Ecto neural progenitor cell (in vitro differentiated cells): ENCODE results near the gene ZNF423.
"Not testable (repeated sequence)": the region's sequence is repeated elsewhere in the genome, so short reads cannot be mapped to it uniquely, and the experiment has no call there.

ENCODE experiments used
- DNase-seq: peaks from one replicate; pipeline ENCODE4 v3.0.0-alpha.2; 2018; ENCODE audit warnings: low spot score

The ZNF423 gene

DNA sequence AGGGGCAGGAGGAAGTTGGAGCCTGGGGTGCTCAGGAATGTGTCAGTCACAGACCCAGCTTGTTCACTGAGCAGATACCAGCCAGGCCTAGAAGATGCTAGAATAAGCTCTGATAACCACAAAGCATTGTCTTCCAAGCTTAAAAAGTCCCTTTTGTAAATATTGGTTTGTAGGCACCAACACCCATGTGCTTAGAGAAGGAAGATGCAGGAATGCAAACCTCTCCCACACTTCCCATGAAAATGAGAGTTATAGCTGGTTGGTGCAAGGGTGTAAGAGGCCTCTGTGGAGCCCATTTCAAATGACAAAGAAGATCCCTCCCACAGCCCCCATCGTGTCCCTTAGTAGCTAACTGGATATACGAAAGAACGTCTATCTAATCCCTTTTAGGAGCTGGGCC is 272.0 kb downstream of the ZNF423 start:
- no peak for DNase-seq

DNA sequence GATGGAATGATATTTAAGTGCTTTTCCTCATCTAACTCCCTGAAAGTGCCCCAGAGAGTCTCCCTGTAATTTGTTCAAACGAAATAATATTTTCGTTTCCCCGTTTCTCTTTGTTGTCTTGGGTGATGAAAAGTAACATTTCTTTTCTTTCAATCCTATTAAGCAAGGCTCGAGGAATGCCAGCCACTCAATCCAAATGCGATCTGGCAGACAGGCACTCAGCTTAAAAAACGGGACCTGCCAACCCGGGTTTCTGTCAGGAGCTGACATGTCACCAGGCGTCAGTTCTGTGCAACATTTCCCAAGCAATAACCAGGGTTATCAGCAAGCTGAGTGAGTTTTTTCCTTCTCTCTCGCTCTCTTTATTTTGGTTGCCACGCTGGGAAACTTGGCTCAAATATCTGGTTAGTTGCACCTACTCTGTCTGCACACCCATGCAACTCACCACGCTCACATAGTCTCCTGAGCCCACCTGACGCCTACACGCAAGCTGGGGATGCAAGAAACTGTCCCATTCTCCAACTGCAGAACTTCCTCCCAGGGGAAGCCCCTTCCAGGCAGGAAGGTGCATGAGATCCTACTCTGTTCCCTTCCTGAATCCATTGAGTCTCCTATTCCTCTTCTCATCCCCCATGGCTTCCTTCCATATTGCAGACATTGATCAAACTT is 274.1 kb downstream of the ZNF423 start:
- no peak for DNase-seq

DNA sequence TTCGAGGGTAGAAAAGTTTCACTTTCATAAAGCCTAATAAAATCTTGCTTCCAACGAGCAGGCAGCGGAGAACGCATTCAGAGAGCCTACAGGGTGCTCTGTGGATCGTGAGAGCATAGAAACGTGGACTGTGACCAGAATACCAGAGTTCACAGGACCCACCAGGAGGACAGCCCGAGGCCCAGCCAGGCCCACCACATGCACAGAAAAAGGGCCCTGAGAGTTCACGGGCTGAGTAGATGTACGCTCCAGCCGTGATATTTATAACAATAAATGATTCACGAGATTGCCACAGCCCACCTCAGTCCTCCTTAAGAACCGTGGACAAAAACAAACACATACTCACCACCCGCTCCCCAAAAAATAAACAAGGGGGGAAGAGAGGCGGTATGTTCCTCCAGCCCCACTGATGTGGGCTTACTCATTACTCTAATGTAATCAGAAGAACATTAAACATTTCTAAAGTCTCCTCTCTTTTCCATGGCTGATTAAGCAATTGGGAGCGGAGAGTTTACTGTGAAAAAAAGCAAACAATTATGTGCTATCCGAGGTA is 275.1 kb downstream of the ZNF423 start:
- DNase-seq: no peak

DNA sequence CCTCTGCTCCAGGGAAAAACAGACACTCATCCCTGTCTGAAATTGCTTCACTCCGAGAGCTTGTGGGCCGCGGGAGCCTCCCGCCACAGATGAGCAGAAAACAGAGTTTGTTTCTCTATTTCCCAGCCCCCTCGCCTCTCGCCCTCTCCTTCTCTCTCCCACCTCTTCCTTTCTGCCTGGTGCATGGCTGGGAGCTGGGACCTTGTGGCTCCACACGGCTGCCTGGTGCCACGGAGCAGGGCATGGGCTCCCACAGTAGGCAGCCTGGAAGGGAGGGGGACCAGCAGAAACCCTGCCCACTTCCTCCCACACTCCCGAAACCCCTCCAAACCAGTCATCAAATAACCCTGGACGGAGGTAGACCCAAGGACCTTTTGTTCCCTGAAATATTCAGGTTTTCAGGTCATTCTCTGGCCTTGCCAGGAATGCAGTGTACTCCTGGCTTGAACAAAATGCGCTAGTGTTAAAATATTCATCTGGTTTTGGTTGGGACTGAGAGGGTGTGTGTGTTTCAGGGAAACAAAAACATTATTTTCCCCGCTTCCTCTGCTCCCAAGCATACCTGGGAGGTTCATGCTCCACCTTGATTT is 277.4 kb downstream of the ZNF423 start:
- DNase-seq: no peak

DNA sequence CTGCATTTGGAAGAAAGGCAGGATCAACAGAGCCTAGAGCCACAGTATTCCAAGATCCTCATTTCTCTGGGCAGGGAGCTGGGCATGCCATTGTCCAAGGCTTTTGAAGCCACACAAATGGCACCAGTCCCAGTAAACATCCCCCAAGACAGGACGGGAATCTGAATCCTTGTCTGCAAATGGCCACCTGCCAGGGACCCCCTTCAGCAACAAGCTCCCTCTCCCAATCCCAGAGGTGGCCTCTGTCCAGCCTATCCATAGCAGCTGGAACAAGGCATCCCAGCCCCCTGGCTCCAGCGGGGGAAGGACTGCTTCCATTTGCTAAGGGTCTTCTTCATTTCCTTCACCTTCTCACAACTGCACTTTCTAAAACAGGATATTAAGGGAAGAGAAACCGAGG is 277.9 kb downstream of the ZNF423 start:
- DNase-seq: no peak

DNA sequence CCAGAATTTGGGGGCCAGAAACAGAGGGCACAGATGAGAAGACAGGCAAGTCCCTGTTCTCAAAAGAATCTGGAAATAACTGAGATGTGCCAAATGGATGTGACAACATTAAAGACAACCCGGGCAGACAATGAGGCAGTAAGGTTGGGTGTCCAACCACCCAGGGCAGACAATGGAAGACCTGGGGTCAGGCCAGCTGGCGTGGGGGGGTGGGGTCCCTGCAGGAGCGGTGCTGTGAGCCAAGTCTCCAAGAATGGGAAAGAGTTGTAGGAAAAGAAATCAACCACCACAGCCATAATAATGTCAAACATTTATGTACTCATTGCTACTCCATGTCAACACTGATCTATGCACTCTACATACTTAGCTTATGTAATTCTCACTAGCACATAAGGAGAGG is 279.0 kb downstream of the ZNF423 start:
- no peak for DNase-seq

DNA sequence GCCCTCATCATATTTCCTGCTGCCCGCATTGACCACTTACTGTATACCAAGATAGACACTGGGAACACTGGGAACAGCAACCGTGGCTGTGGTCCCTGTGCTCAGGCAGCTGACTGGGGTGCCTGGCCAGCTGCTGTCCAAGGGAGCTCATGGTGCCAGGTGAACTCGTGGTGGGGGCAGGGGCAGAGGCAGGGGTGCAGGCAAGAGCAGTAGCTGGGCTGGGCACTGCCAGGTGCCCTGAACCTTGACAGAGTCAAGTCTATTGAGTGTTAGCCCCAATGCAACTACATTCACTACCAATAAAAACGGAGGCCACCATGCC is 279.8 kb downstream of the ZNF423 start:
- no peak for DNase-seq

DNA sequence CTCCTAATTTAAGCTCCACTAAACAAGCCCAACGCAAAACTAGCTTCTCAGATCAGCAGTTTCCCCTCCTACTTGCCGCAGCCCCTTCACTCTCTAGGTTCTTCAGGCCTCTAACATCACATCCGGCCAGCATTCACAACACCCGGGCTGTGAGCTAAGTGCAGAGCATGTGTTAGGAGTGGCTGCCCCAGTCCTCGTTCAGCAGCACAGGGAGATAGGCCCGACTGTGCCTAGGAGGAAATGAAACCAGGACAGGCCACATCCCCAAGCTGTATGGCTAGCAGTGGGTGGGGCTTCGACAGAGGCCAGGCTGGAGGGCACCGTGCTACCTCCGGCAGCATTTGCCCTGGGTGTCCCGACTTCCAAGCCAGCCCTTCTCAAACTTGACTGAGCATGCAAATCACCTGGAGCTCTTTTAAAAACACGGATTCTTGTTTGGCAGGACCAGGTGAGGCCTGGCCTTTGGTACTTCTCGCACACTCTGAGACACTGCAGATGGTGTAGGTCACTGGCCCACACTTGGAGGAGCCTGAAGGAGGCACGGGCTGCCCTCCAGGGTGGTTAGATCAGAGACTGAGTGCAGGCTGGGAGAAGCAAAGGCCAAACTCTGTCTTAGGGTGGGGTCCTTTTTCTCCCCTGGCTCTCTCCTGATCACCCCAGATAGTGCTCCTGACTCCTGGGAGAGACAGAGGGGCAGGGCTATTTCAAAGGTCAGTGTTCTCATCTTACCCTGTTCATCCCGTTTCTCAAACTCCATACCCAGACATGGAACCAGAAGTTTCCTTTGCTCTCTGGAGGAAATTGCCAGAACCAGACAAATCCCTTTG is 280.4 kb downstream of the ZNF423 start:
- no peak for DNase-seq

DNA sequence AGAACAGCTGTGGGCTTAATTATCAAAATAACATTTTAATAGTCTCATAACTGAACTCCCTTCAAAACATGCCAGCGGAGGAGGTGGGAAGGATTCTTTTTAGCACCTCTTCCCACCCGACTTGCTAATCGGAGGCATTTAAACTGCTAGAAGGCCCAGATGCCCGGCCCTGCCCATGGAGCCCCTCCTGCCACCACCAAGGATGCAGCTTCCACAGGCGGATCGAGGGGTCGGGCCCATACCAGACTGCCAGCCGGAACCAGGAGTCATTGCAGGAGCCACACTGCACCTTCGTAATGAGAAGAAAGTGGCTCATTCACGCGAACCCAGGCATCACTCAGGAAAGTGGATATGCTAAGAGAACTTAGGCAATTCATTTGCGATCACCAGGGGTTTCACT is 281.1 kb downstream of the ZNF423 start:
- no peak for DNase-seq

DNA sequence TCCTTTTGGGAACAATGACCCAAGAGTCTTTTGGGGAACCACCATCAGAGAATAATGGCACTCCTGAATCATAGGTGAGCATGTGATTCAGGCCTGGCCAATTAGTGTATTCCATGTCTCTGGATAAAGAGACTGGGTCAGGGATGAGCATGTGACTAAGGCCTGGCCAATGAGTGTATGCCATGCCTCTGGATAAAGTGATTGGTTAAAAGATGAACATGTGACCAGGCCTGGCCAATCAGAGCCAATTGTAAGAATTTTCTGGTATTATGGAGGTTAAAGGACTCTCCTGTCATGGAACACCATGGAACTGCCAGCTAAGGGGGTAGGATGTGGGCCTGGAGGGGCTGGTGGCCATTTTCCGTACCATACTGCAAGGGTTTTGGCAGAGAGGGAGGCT is 288.0 kb downstream of the ZNF423 start:
- no peak for DNase-seq

DNA sequence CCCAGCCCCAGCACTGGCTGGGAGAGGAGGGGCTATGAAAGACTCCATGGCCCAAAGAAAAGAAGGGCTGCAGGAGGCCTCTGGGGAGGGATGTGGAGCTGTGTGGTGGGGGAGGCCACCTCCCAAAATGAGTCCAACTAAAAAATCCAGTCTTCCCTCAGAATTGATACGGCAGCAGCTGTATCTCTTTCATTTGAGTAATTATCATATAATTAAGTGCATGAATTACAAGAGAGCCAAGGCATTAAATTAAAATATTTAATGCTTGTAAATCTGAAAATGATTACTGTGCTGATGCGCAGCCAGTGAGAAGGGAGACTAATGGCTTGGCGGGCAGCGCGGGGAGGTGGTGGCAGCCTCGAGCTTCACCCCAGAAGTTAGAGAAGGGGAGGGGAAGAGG is 289.5 kb downstream of the ZNF423 start:
- no peak for DNase-seq

DNA sequence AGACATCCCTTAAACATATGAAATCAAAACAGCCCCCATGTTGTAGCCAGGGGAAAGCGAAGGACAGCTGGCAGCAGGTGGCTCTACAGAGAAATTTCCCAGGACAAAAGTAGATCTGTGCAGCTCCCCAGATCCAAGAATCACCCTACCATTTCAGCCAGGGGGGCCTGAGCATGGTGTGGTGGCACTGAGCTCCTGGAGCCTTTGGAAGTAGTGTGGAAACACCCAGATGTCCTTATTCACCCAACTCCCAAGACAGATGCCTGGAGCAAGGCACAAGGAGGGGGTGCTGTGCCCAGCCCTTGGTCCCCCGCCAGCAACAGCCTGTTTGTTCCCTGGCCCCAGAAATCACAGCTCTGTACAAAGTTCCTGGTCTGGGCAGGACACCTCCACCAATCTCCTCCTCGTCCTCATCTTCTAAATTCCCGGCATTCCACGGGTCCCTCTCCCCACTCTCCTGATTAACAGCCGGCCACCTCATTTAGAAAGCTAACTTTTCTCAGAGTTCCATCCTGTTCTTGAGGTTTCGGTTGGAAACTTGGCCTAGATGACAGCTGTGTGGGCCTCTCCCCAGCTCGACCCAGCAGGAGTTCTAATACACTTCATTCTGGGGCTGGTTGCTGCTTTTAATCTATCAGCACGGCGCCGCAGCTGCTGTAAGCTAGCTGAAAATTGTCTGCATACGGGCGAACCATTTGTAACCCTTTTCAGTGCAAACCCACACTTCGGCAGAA is 291.2 kb downstream of the ZNF423 start:
- DNase-seq: no peak

DNA sequence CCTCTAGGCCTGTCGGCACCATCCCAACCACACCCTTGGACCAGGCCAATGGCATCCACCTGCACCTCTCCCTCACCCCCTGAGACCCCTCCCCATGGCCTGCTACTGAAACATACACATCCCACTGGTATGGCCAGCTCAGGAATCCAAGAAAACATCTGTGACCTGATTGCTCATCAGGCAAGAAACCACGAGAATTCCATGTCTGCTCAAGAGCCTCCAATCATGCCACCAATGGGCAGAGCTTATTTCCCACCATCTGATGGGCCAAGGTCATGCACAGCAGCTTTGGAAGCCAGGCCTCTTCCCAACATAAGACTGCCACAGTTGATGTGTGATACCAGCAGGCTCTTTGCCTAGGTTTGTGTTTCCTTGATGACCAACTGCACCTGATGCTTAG is 292.2 kb downstream of the ZNF423 start:
- DNase-seq: no peak

DNA sequence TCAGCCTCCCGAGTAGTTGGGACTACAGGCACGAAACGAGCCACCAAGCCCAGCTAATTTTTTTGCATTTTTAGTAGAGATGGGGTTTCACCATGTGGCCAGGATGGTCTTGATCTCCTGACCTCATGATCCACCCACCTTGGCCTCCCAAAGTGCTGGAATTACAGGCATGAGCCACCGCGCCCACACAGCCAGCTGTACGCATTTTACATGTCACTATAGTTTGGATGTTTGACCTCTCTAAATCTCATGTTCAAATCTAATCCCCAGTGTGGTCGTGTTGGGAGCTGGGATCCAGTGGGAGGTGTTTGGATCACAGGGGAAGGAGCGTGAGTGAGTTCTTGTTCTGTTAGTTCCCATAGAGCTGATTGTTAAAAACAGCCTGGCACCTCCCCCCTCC is 293.0 kb downstream of the ZNF423 start:
- not testable (repeated sequence) for DNase-seq

DNA sequence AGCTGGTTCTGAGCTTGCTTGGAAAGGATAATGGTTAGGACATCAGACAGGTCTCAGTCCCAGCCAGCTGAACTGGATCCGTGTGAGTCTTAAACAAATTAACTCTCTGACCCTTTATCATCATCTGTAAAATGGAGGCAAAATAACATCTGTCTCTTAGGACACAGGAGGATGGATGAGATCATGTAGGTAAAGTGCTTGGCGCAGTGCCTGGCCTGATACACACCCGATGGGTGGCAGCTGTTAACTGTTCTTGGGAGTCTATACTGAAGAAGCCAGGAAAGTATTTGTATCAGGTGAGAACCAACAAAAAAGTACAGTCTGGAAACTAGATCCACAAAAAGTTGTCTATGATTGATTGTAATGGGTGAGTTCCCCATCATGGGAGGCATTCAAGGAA is 293.7 kb downstream of the ZNF423 start:
- no peak for DNase-seq

DNA sequence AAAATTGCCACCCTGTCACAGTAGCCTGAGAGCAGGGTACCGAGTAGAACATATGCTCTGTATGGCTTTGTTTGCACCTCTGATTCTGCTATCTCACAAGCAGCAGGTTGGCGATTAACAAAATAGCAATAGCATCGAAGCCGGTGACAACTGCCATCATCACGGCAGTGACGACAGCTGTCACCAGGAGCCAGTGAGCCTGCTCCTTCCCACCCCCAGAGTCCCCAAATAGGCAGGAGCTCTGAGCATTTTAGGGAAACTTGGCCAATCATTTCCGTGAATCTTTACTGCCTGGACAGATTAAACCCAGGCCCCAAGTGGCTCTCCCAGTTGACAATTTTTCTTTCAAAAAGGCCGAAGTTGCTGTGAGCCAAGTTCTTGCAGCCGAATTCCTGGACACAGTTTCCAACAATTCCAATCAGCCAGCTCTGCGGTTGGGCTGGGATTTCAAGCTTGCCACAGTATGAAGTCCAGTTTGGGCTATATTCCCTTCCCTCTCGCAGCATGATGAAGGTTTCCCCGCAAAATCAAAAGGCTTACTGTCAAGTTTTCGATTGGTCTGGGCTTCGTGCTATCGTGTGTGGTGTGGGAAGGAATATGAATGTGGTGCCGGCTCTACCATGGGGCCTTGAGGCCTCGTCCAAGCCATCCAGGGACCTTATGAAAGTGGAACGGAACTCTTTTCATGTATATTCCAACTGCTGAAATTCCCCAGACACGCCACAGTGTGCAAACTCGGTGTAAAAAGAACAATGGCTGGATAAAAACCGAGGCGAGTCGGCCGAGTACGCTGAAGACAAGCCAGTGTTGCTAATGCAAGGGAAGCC is 295.7 kb downstream of the ZNF423 start:
- no peak for DNase-seq

DNA sequence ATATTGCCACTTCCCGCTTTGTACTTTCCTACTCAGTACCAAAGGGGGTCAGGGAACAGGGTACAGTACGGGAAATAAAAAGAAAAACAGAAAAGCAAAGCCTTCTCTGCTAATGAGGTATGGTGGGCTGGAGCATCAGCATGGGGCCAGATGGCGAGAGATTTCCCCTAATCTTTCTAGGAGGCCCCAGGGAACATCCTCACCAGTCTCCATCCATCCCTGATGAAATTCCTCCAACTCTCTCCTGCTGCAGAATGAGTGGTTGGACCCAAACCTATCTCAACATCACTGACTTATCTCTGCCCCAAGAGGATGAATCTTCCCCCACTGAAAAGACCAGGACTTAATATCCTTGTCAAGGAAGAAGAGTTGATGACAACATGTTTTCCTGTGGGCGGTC is 296.7 kb downstream of the ZNF423 start:
- no peak for DNase-seq

DNA sequence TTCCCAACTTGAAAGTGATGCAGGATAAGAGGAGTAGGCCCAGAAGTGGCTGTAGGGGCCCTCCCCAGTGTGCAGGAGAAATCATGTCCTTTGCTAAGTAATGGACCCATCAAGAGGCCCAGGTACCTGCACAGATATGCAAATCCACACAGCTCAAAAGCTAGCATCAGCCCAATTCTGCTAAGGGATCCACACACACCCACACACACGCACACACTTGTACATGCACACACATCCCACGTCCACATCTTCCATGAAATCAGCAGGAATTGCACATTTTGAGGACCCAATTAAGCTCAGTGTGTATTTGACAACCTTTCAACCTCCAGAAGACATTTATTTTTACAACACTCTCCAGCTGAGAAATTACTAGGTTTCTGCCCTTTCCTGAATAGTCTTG is 297.5 kb downstream of the ZNF423 start:
- no peak for DNase-seq

DNA sequence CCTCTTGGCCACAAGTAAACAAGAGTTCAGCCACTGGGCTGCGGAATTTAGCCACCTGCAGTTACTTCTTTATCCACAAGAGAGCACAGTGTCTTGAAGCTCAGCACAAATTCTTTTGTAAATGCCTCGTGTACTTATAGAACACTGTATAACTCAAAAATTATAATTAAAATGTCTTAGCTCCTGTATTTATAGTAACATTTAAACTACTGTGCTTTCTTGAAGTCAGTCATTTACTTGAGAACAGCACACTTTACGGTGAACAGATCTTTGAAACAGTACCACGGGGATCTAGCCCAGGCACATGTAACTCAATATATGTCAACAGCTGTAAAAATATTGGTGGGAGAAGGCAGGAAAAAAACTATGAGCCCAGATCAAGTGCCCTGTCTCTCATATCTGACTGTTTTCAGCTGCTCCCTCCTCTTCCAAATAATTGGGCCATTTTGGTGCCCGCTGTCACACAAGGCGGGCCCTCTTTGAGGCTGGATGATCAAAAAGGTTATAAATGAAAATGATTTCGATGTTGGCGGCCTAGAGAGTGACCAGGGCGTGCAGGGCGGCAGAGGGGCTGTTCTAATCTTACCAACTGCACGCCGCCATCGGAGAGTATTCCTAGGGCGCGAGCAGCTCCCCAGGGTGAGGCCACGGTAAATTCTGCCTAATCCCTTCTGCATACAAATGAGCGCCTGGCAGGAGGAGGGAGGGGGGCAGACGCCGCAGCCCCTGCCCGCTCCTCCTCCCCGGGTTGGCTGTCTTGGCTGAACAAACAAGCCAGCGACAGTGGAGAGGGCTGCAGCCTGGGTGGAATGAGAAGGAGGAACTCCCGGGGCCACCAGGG is 299.1 kb downstream of the ZNF423 start:
- DNase-seq: peak; percentile 85

DNA sequence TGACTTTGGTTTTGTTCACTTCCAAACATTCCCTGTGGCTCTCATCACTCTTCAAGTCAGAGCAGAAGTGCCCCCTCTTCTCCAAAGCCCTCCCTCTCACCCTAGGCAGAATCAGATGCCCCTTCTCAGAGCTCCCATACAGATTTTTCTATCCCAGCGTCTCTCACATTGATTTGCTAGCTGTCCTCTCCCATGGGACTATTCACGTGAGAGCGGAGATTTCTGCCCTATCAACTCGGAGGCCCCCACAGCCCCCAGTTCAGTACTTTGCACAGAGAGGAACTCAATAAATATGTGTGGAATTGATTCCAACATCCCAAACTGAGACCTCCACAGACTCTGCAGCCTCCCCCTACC is 299.7 kb downstream of the ZNF423 start:
- DNase-seq: no peak

DNA sequence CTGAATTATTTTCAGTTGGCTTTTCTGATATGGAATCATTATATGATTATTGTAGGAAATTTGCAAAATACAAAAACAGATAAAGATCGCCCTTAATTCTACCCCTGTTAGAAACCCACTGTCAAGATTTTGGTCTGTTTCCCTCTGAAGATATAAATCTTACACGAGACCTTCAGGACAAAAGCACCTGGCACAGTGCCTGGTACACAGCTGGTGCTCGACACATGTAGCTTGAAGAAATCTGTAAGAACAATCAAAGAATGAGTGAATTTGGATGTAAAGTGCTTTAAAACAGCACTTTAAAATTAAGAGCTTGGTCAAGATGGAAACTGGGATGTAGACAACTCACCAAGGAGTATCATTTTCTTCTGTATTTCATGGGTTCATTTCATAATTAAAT is 301.2 kb downstream of the ZNF423 start:
- DNase-seq: no peak
